Mesenchymal stem cell (in vitro differentiated cells and primary cell): ENCODE results near the gene C19orf47.

Experiments used
- DNase-seq: peaks from one replicate; pipeline ENCODE4 v3.0.0-alpha.2; 2013
- H2AFZ ChIP-seq: one replicate; pipeline ENCODE4 v1.6.1; 2013; ENCODE audit warnings: low read depth, mild to moderate bottlenecking, control low read depth, inconsistent platforms, low read length, moderate library complexity
- H2AK5ac ChIP-seq: 2 replicates; pipeline ENCODE4 v1.6.1; 2013; ENCODE audit warnings: low read length, moderate library complexity, mild to moderate bottlenecking, inconsistent platforms; ENCODE audit not compliant: severe bottlenecking
- H2BK120ac ChIP-seq: one replicate; pipeline ENCODE4 v1.6.1; 2013; ENCODE audit warnings: low read depth, mild to moderate bottlenecking, inconsistent platforms, low read length, moderate library complexity
- H2BK12ac ChIP-seq, 2 experiments: one replicate each; pipeline ENCODE4 v1.6.1; 2013; ENCODE audit warnings: inconsistent platforms in 2 of 2, low read length in 2 of 2, mild to moderate bottlenecking in 2 of 2, moderate library complexity in 2 of 2, control low read depth in 1 of 2
- H2BK15ac ChIP-seq: one replicate; pipeline ENCODE4 v1.6.1; 2013; ENCODE audit warnings: mild to moderate bottlenecking, low read depth, inconsistent platforms; ENCODE audit not compliant: poor library complexity, severe bottlenecking
- H2BK5ac ChIP-seq: 2 replicates; pipeline ENCODE4 v1.6.1; 2013; ENCODE audit warnings: low read depth, mild to moderate bottlenecking, low read length, control low read depth, inconsistent platforms; ENCODE audit not compliant: poor library complexity, severe bottlenecking
- H3K14ac ChIP-seq, 2 experiments: one replicate each; pipeline ENCODE4 v1.6.1; 2013; ENCODE audit warnings: inconsistent platforms in 2 of 2, low read length in 2 of 2, control low read depth in 1 of 2, mild to moderate bottlenecking in 1 of 2, moderate library complexity in 1 of 2
- H3K18ac ChIP-seq, 2 experiments: one replicate each; pipeline ENCODE4 v1.6.1; 2013; ENCODE audit warnings: inconsistent platforms in 2 of 2, low read length in 2 of 2, control low read depth in 1 of 2, low read depth in 1 of 2, mild to moderate bottlenecking in 1 of 2
- H3K23ac ChIP-seq, 2 experiments: one replicate each; pipeline ENCODE4 v1.6.1; 2013; ENCODE audit warnings: inconsistent platforms in 2 of 2, low read length in 2 of 2, mild to moderate bottlenecking in 2 of 2, moderate library complexity in 2 of 2, control low read depth in 1 of 2
- H3K27ac ChIP-seq: 2 replicates; pipeline ENCODE4 v1.5.1; 2013; ENCODE audit warnings: mild to moderate bottlenecking, moderate library complexity, low read length, control low read depth, inconsistent platforms; ENCODE audit not compliant: poor library complexity, severe bottlenecking
- H3K27me3 ChIP-seq, 2 experiments: 2 replicates each; pipeline versions ENCODE4 v1.6.1 to v1.7.0; 2013; ENCODE audit warnings: low read length in 2 of 2, mild to moderate bottlenecking in 2 of 2, moderate library complexity in 2 of 2, control low read depth in 1 of 2, inconsistent platforms in 1 of 2; ENCODE audit not compliant: control insufficient read depth in 1 of 2, insufficient read depth in 1 of 2
- H3K36me3 ChIP-seq, 2 experiments: 2 replicates each; pipeline versions ENCODE4 v1.6.1 to v1.7.0; 2013; ENCODE audit warnings: low read length in 2 of 2, control low read depth in 1 of 2, inconsistent platforms in 1 of 2, low read depth in 1 of 2, mild to moderate bottlenecking in 1 of 2; ENCODE audit not compliant: insufficient read depth in 2 of 2, control insufficient read depth in 1 of 2
- H3K4ac ChIP-seq, 2 experiments: one replicate each; pipeline ENCODE4 v1.6.1; 2013; ENCODE audit warnings: inconsistent platforms in 2 of 2, low read length in 2 of 2, mild to moderate bottlenecking in 2 of 2, moderate library complexity in 2 of 2, control low read depth in 1 of 2, low read depth in 1 of 2
- H3K4me1 ChIP-seq: 2 replicates; pipeline ENCODE4 v1.6.1; 2013; ENCODE audit warnings: low read depth, low read length, control low read depth; ENCODE audit not compliant: control insufficient read depth, insufficient read depth
- H3K4me2 ChIP-seq: 2 replicates; pipeline ENCODE4 v1.6.1; 2013; ENCODE audit warnings: low read length, mild to moderate bottlenecking, inconsistent platforms; ENCODE audit not compliant: poor library complexity, severe bottlenecking
- H3K4me3 ChIP-seq, 2 experiments: 2 replicates each; pipeline versions ENCODE4 v1.5.1 to v1.7.0; 2013; ENCODE audit warnings: low read length in 2 of 2, mild to moderate bottlenecking in 2 of 2, control low read depth in 1 of 2, low read depth in 1 of 2; ENCODE audit not compliant: insufficient read depth in 1 of 2
- H3K79me1 ChIP-seq: replicated peaks from 2 replicates; pipeline ENCODE4 v1.6.1; 2013; ENCODE audit warnings: mild to moderate bottlenecking, control low read depth, low read length, inconsistent platforms; ENCODE audit not compliant: poor library complexity, severe bottlenecking
- H3K9ac ChIP-seq: 2 replicates; pipeline ENCODE4 v1.7.0; 2013; ENCODE audit warnings: mild to moderate bottlenecking, low read length, moderate library complexity
- H3K9me3 ChIP-seq: 2 replicates; pipeline ENCODE4 v1.7.0; 2013; ENCODE audit warnings: mild to moderate bottlenecking, low read length; ENCODE audit not compliant: control insufficient read depth
- H4K8ac ChIP-seq: one replicate; pipeline ENCODE4 v1.6.1; 2013; ENCODE audit warnings: inconsistent platforms, mild to moderate bottlenecking, low read length, moderate library complexity
- H4K91ac ChIP-seq: one replicate; pipeline ENCODE4 v1.6.1; 2013; ENCODE audit warnings: mild to moderate bottlenecking, low read length, inconsistent platforms
- WGBS: methylation state at CpG from one replicate; pipeline ENCODE4 v1.1.7; 2013; ENCODE audit warnings: mixed read lengths; 5-methylcytosine and 5-hydroxymethylcytosine counted together

Gene C19orf47

DNA sequence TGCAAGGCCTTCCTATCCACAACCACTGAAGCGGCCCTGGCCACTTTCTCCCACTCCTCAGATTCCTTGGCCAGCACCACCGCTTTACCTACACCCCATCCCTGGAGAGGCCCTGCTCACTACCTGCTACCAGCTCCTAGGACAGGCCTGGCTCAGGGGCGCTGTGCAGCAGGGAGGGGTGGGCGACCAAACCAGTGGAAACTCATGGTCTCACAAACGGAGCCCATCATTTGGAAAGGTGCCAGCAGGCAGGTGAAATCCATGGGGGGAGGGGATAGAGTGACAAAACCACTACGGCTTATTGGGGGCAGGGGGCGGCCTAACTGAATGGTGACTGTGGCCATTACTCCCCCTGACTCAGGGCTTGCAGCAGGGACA lies 27.6 kb downstream of the C19orf47 start:
- Histone ChIP-seq H3K4me1 (peaks cover 19% of the 10 kb centered on the region), H3K79me1 (peaks cover 27% of the 10 kb centered on the region), H3K4me2 (no peak overlapping the region), H2BK120ac (no peak overlapping the region), H3K4me3 (no peak overlapping the region), H3K27me3 (no peaks in the 10 kb centered on the region), H2AFZ (no peak overlapping the region), H4K91ac (no peak overlapping the region), H2BK15ac (no peak overlapping the region), H3K27ac (no peak overlapping the region), H3K9me3 (no peaks in the 10 kb centered on the region), H3K9ac (no peak overlapping the region), H3K14ac (no peak overlapping the region), H3K23ac (peak overlapping the region in 1 of 2 experiments; percentile 25), H2BK5ac (no peak overlapping the region), H3K36me3 (peaks cover 69 to 71% of the 10 kb centered on the region in 2 experiments), H3K18ac (no peak overlapping the region), H2AK5ac (no peak overlapping the region), H4K8ac (no peak overlapping the region), H3K4ac (no peak overlapping the region), H2BK12ac (no peak overlapping the region)
- whole genome bisulfite sequencing: 99% methylated on average over 7 of the region's 7 CpGs
- no peak for DNase-seq

GRCh38 chr19:40317338-40317737 lies 30.9 kb downstream of the C19orf47 start:
- H2BK15ac ChIP-seq: no peak overlapping the region
- H2AK5ac ChIP-seq: no peak overlapping the region
- H4K8ac ChIP-seq: no peak overlapping the region
- no peaks in the 10 kb centered on the region for H3K9me3 ChIP-seq
- no peak overlapping the region for H3K23ac ChIP-seq
- no peaks in the 10 kb centered on the region for H3K27me3 ChIP-seq
- no peak for DNase-seq
- peaks cover 43 to 56% of the 10 kb centered on the region in 2 experiments for H3K36me3 ChIP-seq
- no peak overlapping the region for H4K91ac ChIP-seq
- no peak overlapping the region for H3K14ac ChIP-seq
- no peak overlapping the region for H3K9ac ChIP-seq
- H3K79me1 ChIP-seq: peaks cover 28% of the 10 kb centered on the region
- H2AFZ ChIP-seq: no peak overlapping the region
- no peak overlapping the region for H3K4me2 ChIP-seq
- H3K4ac ChIP-seq: no peak overlapping the region
- no peak overlapping the region for H2BK5ac ChIP-seq
- H3K27ac ChIP-seq: no peak overlapping the region
- no peak overlapping the region for H3K4me3 ChIP-seq
- WGBS: 97% methylated on average over 7 of the region's 7 CpGs
- H2BK12ac ChIP-seq: no peak overlapping the region
- no peak overlapping the region for H3K18ac ChIP-seq
- peaks cover 5% of the 10 kb centered on the region for H3K4me1 ChIP-seq
- no peak overlapping the region for H2BK120ac ChIP-seq

- WGBS: 93% methylated on average over 5 of the region's 5 CpGs
Measured at GRCh38 chr19:40315812-40316470, 32.3 kb downstream of the C19orf47 start.

DNA sequence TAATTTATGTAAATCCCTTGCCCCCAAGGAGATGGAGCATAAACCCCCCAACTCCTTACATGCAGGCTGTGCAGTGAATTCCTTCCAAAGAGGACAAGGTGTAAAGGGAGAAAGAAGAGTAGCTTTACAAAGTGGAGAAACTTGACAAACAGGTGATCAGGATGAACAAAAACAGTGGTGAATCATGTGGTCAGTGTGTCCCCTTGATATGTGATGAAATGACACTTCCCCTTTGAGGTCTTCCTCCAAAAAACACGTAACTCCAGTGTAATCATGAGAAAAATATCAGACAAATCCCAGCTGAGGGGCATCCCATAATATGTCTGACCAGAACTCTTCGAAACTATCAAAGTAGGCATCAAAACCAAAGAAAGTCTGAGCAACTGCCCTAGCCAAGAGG lies 33.5 kb downstream of the C19orf47 start:
- H4K91ac ChIP-seq: no peak overlapping the region
- no peak overlapping the region for H3K4me3 ChIP-seq
- no peaks in the 10 kb centered on the region for H3K4me1 ChIP-seq
- no peak overlapping the region for H3K9ac ChIP-seq
- no peaks in the 10 kb centered on the region for H3K27me3 ChIP-seq
- H3K18ac ChIP-seq: no peak overlapping the region
- no peak overlapping the region for H3K4me2 ChIP-seq
- no peak overlapping the region for H4K8ac ChIP-seq
- H2AK5ac ChIP-seq: no peak overlapping the region
- H3K36me3 ChIP-seq: peaks cover 20 to 29% of the 10 kb centered on the region in 2 experiments
- no peak overlapping the region for H2AFZ ChIP-seq
- H2BK120ac ChIP-seq: no peak overlapping the region
- no peak overlapping the region for H2BK5ac ChIP-seq
- H3K79me1 ChIP-seq: peaks cover 3% of the 10 kb centered on the region
- no peak for DNase-seq
- no peak overlapping the region for H3K14ac ChIP-seq
- H3K27ac ChIP-seq: no peak overlapping the region
- no peaks in the 10 kb centered on the region for H3K9me3 ChIP-seq
- no peak overlapping the region for H2BK15ac ChIP-seq
- H3K4ac ChIP-seq: no peak overlapping the region
- H3K23ac ChIP-seq: no peak overlapping the region
- 96% methylated on average over 2 of the region's 2 CpGs for WGBS
- H2BK12ac ChIP-seq: no peak overlapping the region

More at GRCh38 chr19:40315812-40316470, 32.3 kb downstream of the C19orf47 start:
- H4K91ac ChIP-seq: no peak overlapping the region
- H3K4me1 ChIP-seq: no peaks in the 10 kb centered on the region
- DNase-seq: no peak
- no peak overlapping the region for H3K23ac ChIP-seq
- H3K4ac ChIP-seq: no peak overlapping the region
- no peaks in the 10 kb centered on the region for H3K27me3 ChIP-seq
- H2BK120ac ChIP-seq: no peak overlapping the region
- no peak overlapping the region for H2AK5ac ChIP-seq
- H2BK15ac ChIP-seq: no peak overlapping the region
- no peak overlapping the region for H3K18ac ChIP-seq
- H3K36me3 ChIP-seq: peaks cover 29 to 42% of the 10 kb centered on the region in 2 experiments
- H4K8ac ChIP-seq: no peak overlapping the region
- H2BK12ac ChIP-seq: no peak overlapping the region
- H3K9ac ChIP-seq: no peak overlapping the region
- no peaks in the 10 kb centered on the region for H3K9me3 ChIP-seq
- H3K79me1 ChIP-seq: peaks cover 14% of the 10 kb centered on the region
- H3K4me3 ChIP-seq: no peak overlapping the region
- H2BK5ac ChIP-seq: no peak overlapping the region
- no peak overlapping the region for H3K4me2 ChIP-seq
- no peak overlapping the region for H3K27ac ChIP-seq
- no peak overlapping the region for H2AFZ ChIP-seq
- H3K14ac ChIP-seq: no peak overlapping the region
